Measurements from ENCODE around the gene KPTN.
"Not testable (repeated sequence)": the region's sequence is repeated elsewhere in the genome, so short reads cannot be mapped to it uniquely, and the experiment has no call there.

KPTN gene

GRCh38 chr19:47490031-47490430 is 6.0 kb upstream of the KPTN start:
- DNase-seq = no peak

- DNase-seq = no peak
Observed at GRCh38 chr19:47489072-47489914, 5.3 kb upstream of the KPTN start.

GRCh38 chr19:47487551-47488515 is 3.8 kb upstream of the KPTN start:
- DNase-seq = no peak

- no peak for DNase-seq
Observed at GRCh38 chr19:47486900-47487299, 2.9 kb upstream of the KPTN start.

GRCh38 chr19:47486220-47486619 is 2.2 kb upstream of the KPTN start:
- DNase-seq = not testable (repeated sequence)

GRCh38 chr19:47485210-47485609 is 1.2 kb upstream of the KPTN start:
- no peak for DNase-seq

- DNase-seq = no peak
Observed at GRCh38 chr19:47483200-47483599, 819 bp downstream of the KPTN start.

GRCh38 chr19:47481460-47482052 is 2.5 kb downstream of the KPTN start:
- no peak for DNase-seq

- no peak for DNase-seq
Observed at GRCh38 chr19:47480658-47481057, 3.4 kb downstream of the KPTN start.

GRCh38 chr19:47479701-47480503 is 4.1 kb downstream of the KPTN start:
- no peak for DNase-seq

- DNase-seq = no peak
Observed at GRCh38 chr19:47476438-47476972, 7.5 kb downstream of the KPTN start.

- no peak for DNase-seq
Observed at GRCh38 chr19:47475465-47475864, 8.6 kb downstream of the KPTN start.

- DNase-seq = no peak
Observed at GRCh38 chr19:47473336-47473735, 10.7 kb downstream of the KPTN start.

- DNase-seq = peak; percentile 64
Observed at GRCh38 chr19:47471733-47472457, 12.1 kb downstream of the KPTN start, which contains the start of gene SLC8A2. SLC8A2 (minus strand) TSS chr19:47471893; CDS start chr19:47466403, 5,490 bp downstream.

GRCh38 chr19:47471381-47471732 is 12.7 kb downstream of the KPTN start:
- no peak for DNase-seq

- no peak for DNase-seq
Observed at GRCh38 chr19:47470447-47471195, 13.4 kb downstream of the KPTN start.

- no peak for DNase-seq
Observed at GRCh38 chr19:47469719-47470118, 14.3 kb downstream of the KPTN start.

GRCh38 chr19:47469363-47469700 is 14.7 kb downstream of the KPTN start:
- DNase-seq = no peak

GRCh38 chr19:47467914-47468313 is 16.1 kb downstream of the KPTN start:
- DNase-seq = no peak

- no peak for DNase-seq
Observed at GRCh38 chr19:47465957-47466356, 18.1 kb downstream of the KPTN start.

Data from activated naive CD4-positive, alpha-beta T cell treated with Interleukin-2 at 50 U/mL for 16 hours (primary cell).